RWPE2 (cell line): ENCODE measurements around the gene UHRF1.

ENCODE experiments used
- ATAC-seq: fragments of 200-7000 bp; cut with Tn5 transposase; 3 replicates; pipeline ENCODE4 v1.9.1; 2021; ENCODE audit warnings: low read depth
- DNase-seq: peaks from one replicate; pipeline ENCODE4 v3.0.0-alpha.2; 2020; ENCODE audit warnings: low spot score
- H3K27ac ChIP-seq: fragments of 450-650 bp; 2 replicates; pipeline ENCODE4 v1.5.1; 2017; ENCODE audit warnings: mild to moderate bottlenecking; ENCODE audit not compliant: poor library complexity, severe bottlenecking
- H3K27me3 ChIP-seq: fragments of 250-450 bp; sonication (Bioruptor Pico); 2 replicates; pipeline ENCODE4 v1.5.1; 2021; ENCODE audit warnings: mild to moderate bottlenecking, moderate library complexity; ENCODE audit not compliant: insufficient read depth, poor library complexity, severe bottlenecking
- H3K36me3 ChIP-seq: fragments of 250-450 bp; sonication (Bioruptor Pico); 2 replicates; pipeline ENCODE4 v1.5.1; 2020; ENCODE audit warnings: low read depth, mild to moderate bottlenecking, moderate library complexity
- H3K4me1 ChIP-seq: fragments of 250-450 bp; sonication (Bioruptor Pico); 2 replicates; pipeline ENCODE4 v1.5.1; 2021; ENCODE audit warnings: mild to moderate bottlenecking, moderate library complexity; ENCODE audit not compliant: insufficient read depth, poor library complexity, severe bottlenecking
- H3K4me3 ChIP-seq: fragments of 250-450 bp; sonication (Bioruptor Pico); 2 replicates; pipeline ENCODE4 v1.5.1; 2021; ENCODE audit warnings: mild to moderate bottlenecking, moderate library complexity; ENCODE audit not compliant: severe bottlenecking
- H3K9me3 ChIP-seq: fragments of 250-450 bp; sonication (Bioruptor Pico); 2 replicates; pipeline ENCODE4 v1.5.1; 2021; ENCODE audit warnings: mild to moderate bottlenecking, moderate library complexity; ENCODE audit not compliant: severe bottlenecking
- CTCF ChIP-seq: fragments of 450-650 bp; IDR thresholded peaks from one replicate; pipeline ENCODE4 v1.5.1; 2017; ENCODE audit warnings: mild to moderate bottlenecking, moderate library complexity; ENCODE audit not compliant: poor library complexity, severe bottlenecking

The UHRF1 gene

GRCh38 chr19:4976401-4977298, 67.3 kb downstream of the UHRF1 start:
- H3K4me1 ChIP-seq: peaks cover 38% of the 10 kb centered on the region
- ATAC-seq (peak; percentile 61), DNase-seq (no peak)
- no peaks in the 10 kb centered on the region for H3K27me3 ChIP-seq
- H3K36me3 ChIP-seq: no peaks in the 10 kb centered on the region
- no peak overlapping the region for H3K4me3 ChIP-seq
- peak overlapping the region; percentile 55 for H3K27ac ChIP-seq
- no peaks in the 10 kb centered on the region for H3K9me3 ChIP-seq
- peak; percentile 50 for TF ChIP-seq CTCF

- Histone ChIP-seq H3K36me3 (no peaks in the 10 kb centered on the region), H3K27me3 (no peaks in the 10 kb centered on the region), H3K4me1 (peaks cover 34% of the 10 kb centered on the region), H3K4me3 (no peak overlapping the region), H3K27ac (peak overlapping the region; percentile 55), H3K9me3 (no peaks in the 10 kb centered on the region)
- DNase-seq: no peak
- ATAC-seq: peak; percentile 86
- no peak for TF ChIP-seq CTCF
These were observed 68.2 kb downstream of the UHRF1 start for GRCh38 chr19:4977299-4978174.

GRCh38 chr19:4979211-4979807, 70.0 kb downstream of the UHRF1 start:
- DNase-seq (no peak), ATAC-seq (no peak)
- no peaks in the 10 kb centered on the region for H3K9me3 ChIP-seq
- TF ChIP-seq CTCF: no peak
- H3K4me1 ChIP-seq: peaks cover 27% of the 10 kb centered on the region
- H3K27ac ChIP-seq: no peak overlapping the region
- H3K27me3 ChIP-seq: no peaks in the 10 kb centered on the region
- H3K4me3 ChIP-seq: no peak overlapping the region
- no peaks in the 10 kb centered on the region for H3K36me3 ChIP-seq

- H3K4me3 ChIP-seq: no peak overlapping the region
- no peaks in the 10 kb centered on the region for H3K27me3 ChIP-seq
- H3K4me1 ChIP-seq: peaks cover 27% of the 10 kb centered on the region
- DNase-seq (no peak), ATAC-seq (no peak)
- no peaks in the 10 kb centered on the region for H3K36me3 ChIP-seq
- TF ChIP-seq CTCF: no peak
- H3K27ac ChIP-seq: no peak overlapping the region
- no peaks in the 10 kb centered on the region for H3K9me3 ChIP-seq
These were observed 70.8 kb downstream of the UHRF1 start for GRCh38 chr19:4980067-4980466.
